ENCODE data around the gene TPRA1. TPM values are rescaled to one million over a fixed set of nuclear protein-coding genes. Genes with fewer than 3 reads are reported as not detected.

Gene TPRA1
- total RNA-seq, 1 experiment from 2014 or later: 20.0 TPM

GRCh38 chr3:127637971-127638370 is 47.4 kb upstream of the TPRA1 start:
- Histone ChIP-seq H4K5ac (ENCODE audit: insufficient read length, low read depth, low read length) (no peak overlapping the region), H3K27ac (ENCODE audit: insufficient read length, low read depth, low read length) (no peak overlapping the region), H4K8ac (replicated peaks; ENCODE audit: insufficient read length, low read depth, low read length) (no peak overlapping the region), H2AK5ac (ENCODE audit: insufficient read length, low read length) (no peak overlapping the region), H3K27me3 (ENCODE audit: insufficient read depth, low read length) (no peaks in the 10 kb centered on the region), H3K79me1 (ENCODE audit: insufficient read depth, low read depth, low read length, poor library complexity, severe bottlenecking) (no peaks in the 10 kb centered on the region), H3K4ac (ENCODE audit: low read depth, low read length) (no peak overlapping the region), H3K14ac (ENCODE audit: insufficient read depth, low read length) (no peak overlapping the region), H2BK20ac (ENCODE audit: low read depth, low read length, poor library complexity, severe bottlenecking) (no peak overlapping the region), H3K4me2 (ENCODE audit: insufficient read depth, insufficient read length, low read length) (no peak overlapping the region), H4K91ac (ENCODE audit: insufficient read length, low read depth, low read length) (no peak overlapping the region), H4K20me1 (ENCODE audit: control insufficient read depth, insufficient read depth, insufficient read length) (peaks cover 5% of the 10 kb centered on the region), H2BK5ac (ENCODE audit: insufficient read length, low read length) (no peak overlapping the region), H2BK15ac (ENCODE audit: low read depth, low read length) (no peak overlapping the region), H3K9me3 (ENCODE audit: control insufficient read depth, low read depth, low read length) (no peaks in the 10 kb centered on the region), H3T11ph (ENCODE audit: low read length) (no peak overlapping the region), H3K23ac (ENCODE audit: insufficient read length, low read depth, low read length) (no peak overlapping the region), H3K9ac (ENCODE audit: extremely low read depth, insufficient read length, low read length) (no peak overlapping the region), H2AFZ (ENCODE audit: low read length) (no peak overlapping the region), H2BK120ac (ENCODE audit: low read depth, low read length, poor library complexity, severe bottlenecking) (no peak overlapping the region), H2BK12ac (ENCODE audit: insufficient read length, low read depth, low read length) (no peak overlapping the region), H3K23me2 (ENCODE audit: insufficient read length, low read depth, low read length, poor library complexity, severe bottlenecking) (no peaks in the 10 kb centered on the region), H3K79me2 (ENCODE audit: insufficient read depth, low read length) (no peaks in the 10 kb centered on the region), H3K56ac (ENCODE audit: insufficient read length, low read depth, low read length) (no peak overlapping the region), H3K4me1 (ENCODE audit: insufficient read depth, low read length) (no peaks in the 10 kb centered on the region; the same call in 1 of the 2 replicates), H3K18ac (ENCODE audit: insufficient read length, low read depth, low read length) (no peak overlapping the region)
- Mint-ChIP-seq H3K36me3 (ENCODE audit: insufficient read depth in 1 of 3, low read depth in 3 of 3) (peaks cover 0 to 4% (median 4%) of the 10 kb centered on the region in 3 experiments; a peak in 3 of 7 replicates), H3K4me1 (peaks cover 9 to 13% of the 10 kb centered on the region in 2 experiments), H3K27ac (no peak overlapping the region), H3K4me3 (no peak overlapping the region), H3K27me3 (ENCODE audit: low read depth) (no peaks in the 10 kb centered on the region), H3K9me3 (no peaks in the 10 kb centered on the region)
- TF ChIP-seq CTCF (conservative IDR thresholded peaks at IDR 0.05): no peak
- DNase-seq: no peak

Measured in H9 (cell line).